ENCODE results near the gene MAG.

MAG gene

GRCh38 chr19:35265900-35266519 lies 26.0 kb upstream of the MAG start:
- no peak for DNase-seq

DNA sequence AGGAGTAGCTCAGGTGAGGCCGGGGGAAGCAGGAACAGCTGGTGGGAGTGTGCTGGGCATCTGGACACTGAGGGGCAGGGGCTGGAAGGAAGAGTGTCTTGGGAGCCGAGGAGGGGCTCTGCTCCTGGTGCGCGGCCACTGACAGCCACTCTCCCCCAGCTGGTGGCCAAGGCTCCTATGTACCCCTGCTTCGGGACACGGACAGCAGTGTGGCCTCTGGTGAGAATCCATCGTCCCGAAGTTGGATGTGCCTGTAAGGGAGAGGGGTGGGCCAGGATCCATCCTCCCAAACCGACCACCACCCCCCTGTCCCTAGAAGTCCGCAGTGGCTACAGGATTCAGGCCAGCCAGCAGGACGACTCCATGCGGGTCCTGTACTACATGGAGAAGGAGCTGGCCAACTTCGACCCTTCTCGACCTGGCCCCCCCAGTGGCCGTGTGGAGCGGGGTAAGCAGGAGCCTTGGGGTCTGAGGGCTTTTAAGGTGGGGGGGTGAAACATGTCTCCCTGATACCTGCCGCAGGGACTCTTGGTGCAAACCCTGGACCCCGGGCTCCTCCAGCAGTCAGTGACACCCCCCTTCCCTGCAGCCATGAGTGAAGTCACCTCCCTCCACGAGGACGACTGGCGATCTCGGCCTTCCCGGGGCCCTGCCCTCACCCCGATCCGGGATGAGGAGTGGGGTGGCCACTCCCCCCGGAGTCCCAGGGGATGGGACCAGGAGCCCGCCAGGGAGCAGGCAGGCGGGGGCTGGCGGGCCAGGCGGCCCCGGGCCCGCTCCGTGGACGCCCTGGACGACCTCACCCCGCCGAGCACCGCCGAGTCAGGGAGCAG lies 25.2 kb upstream of the MAG start:
- DNase-seq, result peak; percentile 26

- DNase-seq, result peak; percentile 26
These were observed 24.6 kb upstream of the MAG start for GRCh38 chr19:35267353-35267817.

DNA sequence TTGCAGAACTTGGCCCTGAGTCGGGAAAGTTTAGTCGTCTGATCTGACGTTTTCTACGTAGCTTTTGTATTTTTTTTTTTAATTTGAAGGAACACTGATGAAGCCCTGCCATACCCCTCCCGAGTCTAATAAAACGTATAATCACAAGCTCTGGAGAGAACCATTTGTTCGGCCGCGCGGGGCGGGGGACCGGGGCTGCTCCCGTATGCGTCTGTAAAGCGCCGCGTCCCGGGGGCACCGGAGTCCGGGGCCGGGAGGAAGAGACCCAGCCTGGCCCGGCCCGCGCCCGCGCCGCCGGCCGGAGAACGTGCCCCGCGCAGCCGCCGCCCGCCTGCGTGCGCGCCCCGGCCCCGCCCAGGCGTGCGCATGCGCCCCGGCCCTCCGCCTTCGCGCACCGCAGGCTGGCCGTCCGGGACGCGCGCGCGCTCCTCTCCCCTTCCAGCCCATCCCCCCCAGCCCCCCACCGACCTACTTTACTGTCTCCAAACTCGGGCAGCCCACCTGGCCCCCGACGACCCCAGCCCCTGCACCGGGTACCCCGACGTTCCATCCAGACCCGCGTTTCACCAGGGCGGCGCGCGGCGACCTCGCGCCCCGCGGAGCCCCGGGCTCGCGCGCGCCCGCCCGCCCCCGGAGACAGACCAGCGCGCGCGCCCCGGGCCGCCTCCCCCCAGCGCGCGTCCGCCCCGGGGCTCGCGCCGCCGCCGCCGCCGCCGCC lies 24.0 kb upstream of the MAG start:
- peak; percentile 56 for DNase-seq

- DNase-seq, result peak; percentile 55
These were observed 23.2 kb upstream of the MAG start, which contains the start of gene USF2 for GRCh38 chr19:35268536-35269437. Gene USF2, plus strand, starts transcription at chr19:35268962. Its CDS starts 140 bp downstream, at chr19:35269102.

DNA sequence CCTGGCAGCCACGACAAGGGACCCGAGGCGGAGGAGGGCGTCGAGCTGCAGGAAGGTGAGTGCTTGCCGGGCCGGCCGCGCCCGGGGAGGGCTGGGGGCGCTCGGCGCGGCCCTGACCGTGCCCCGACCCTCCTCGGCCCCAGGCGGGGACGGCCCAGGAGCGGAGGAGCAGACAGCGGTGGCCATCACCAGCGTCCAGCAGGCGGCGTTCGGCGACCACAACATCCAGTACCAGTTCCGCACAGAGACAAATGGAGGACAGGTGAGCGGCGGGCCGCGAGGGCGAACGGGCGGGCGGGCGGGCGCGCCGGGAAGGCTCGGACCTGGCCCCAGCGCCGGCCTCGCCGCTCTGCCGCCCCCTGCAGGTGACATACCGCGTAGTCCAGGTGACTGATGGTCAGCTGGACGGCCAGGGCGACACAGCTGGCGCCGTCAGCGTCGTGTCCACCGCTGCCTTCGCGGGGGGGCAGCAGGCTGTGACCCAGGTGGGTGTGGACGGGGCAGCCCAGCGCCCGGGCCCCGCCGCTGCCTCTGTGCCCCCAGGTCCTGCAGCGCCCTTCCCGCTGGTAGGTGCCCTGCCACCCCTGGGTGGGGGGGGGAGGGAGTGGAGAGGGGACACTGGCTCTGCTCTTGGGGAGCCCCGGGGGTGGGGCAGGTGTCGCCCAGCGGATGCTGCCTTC lies 22.4 kb upstream of the MAG start:
- DNase-seq, result peak; percentile 74

GRCh38 chr19:35270381-35270811 lies 21.6 kb upstream of the MAG start:
- no peak for DNase-seq

DNA sequence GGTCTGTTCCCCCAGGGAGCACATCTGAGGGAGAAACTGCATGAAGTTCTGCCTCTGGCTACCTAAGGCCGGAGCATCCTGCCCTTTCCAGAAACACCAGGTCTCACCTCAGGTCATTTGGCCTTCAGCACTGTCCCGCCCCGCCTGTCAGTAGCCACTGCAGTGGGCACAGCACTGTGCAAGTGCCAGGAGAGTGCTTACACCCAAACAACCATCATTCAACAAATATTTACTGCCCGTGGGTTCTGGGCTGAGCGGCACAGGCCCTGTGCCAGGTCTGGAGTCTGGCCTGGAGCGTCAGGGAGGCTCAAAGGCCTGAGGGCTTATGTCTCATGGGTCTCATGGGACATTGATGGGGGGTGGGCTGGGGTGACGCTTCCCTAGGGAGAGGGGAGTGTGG lies 20.4 kb upstream of the MAG start:
- no peak for DNase-seq

GRCh38 chr19:35272122-35272719 lies 19.7 kb upstream of the MAG start:
- DNase-seq, result no peak

DNA sequence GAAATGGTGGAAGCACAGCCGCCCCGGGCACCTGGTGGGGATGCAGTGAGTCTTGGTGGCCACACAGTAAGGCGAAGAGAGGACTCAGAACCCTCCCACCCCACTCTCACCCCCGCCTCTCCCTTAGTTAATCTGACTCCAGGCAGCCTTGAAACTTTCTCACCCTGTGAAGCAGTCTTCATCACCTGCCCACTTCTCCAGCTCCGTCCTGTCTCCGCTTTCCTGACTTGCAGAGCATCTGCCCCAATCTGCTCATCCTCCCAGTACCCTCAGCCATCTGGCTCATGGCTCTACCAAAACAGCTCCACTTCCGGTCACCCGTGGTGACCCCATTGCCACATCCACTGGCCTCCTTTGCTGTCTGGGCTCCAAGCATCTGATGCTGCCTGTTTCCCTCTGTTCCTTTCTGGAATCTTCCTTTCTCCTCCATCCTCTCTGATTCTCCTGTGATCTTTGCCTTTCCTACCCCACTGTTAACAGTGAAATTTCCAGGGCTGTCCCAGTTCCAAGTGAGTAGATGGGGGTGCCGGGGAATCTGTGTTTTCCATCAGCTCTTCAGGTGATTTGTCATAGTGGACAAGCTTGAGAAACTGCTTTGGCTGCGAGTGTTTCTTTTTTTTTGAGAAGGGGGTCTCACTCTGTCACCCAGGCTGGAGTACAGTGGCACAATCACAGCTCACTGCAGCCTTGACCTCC lies 18.9 kb upstream of the MAG start:
- no peak for DNase-seq

DNA sequence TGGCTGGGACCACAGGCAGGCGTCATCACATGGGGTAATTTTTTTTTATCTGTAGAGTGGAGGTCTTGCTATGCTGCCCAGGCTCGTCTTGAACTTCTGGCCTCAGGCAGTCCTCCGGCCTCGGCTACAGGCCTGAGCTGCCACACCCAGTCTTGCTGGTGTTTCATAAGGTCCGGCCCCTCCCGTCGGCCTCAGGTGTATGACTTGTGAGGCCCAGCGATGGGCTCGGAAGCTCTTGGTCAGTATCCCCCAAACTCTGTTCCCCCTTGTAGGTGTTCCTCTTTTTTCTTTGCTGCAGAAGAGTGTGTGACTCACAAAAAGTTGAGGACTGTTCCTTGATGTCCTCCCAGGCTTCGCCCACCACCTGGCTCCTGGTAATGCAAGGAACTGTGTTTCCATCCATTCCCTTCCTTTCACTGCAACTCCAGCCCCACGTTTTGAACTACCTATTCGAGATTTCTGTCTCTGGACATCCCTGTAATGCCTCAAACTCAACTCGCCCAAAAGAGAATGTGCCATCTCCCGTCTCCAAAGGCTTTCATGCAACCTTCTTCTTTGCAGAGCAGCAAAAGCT lies 18.2 kb upstream of the MAG start:
- DNase-seq, result no peak

DNA sequence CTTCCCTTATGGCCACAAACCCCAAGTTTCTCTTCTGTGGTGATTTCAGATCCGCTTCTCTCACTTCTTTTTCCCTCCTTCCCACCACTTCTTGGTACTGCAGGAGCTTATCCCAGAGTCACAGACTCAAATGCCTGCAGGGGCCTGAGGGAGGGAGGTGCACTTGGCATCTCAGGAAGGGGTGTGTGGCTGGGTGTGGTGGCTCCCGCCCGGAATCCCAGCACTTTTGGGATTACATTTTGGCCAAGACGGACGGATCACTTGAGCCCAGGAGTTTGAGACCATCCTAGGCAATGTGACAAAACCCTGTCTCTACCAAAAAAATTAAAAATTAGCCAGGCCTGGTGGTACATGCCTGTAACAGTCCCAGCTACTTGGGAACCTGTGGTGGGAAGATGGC lies 17.6 kb upstream of the MAG start:
- no peak for DNase-seq

DNA sequence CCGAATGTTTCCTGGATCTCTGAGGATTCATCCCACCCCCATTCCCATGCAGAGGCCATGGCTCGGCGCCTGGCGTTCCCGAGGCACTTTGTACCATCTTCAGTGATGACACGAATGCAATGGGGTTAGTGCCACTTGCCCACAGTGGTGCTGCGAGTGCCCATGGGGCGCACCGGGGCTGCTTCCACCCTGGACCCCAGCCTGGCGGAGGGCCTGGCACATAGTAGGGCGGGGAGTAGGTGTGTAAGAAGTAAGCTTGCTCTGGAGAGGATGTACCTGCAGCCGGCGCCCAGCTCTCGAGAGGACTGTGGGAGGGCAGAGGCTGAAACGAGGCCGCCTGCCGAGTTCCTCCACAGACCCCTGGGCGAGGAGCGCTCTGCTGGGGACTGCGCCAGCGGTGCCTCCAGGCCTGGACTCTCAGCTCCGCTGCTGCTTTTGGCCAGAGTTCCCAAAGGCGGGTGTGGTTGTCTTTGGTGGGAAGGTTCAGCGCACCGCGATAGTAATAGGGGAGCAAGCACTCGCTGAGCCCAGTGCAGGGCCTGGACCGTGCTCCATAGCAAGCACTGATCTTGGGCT lies 15.2 kb upstream of the MAG start:
- DNase-seq, result no peak

DNA sequence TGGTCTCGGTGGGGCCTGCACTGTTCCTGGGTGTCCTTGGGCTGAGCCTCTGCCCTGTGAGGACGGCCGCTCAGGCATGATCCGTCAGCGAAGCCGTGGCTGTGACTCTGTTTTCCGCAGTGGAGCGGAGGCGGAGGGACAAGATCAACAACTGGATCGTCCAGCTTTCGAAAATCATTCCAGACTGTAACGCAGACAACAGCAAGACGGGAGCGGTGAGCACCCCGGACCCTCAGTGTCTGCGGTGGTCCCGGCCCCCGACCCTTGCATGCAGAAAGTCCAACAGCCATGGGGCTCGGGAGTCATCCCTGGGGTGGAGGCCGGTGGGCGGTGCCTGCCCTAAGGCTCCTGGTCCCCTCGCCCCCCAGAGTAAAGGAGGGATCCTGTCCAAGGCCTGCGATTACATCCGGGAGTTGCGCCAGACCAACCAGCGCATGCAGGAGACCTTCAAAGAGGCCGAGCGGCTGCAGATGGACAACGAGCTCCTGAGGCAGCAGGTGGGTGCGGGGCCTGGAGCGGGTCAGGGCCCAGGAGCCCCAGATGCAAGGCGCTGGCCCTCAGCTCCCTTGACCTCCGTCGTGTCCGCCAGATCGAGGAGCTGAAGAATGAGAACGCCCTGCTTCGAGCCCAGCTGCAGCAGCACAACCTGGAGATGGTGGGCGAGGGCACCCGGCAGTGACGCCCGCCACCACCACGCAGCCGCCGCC lies 13.2 kb upstream of the MAG start:
- DNase-seq, result no peak

DNA sequence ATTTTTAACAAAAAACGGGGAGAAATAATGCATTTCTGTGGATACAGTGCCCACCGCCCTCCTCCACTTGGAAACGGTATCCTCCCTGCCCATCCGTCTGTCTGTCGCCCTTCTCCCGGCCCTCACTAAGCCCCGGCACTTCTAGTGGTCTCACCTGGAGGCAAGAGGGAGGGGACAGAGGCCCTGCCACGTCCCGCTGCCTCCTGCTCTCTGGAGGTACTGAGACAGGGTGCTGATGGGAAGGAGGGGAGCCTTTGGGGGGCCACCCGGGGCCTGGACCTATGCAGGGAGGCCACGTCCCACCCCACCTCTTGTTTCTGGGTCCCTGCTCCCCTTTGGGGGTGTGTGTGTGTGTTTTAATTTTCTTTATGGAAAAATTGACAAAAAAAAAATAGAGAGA lies 12.6 kb upstream of the MAG start:
- DNase-seq, result no peak

GRCh38 chr19:35279985-35280821 lies 11.8 kb upstream of the MAG start:
- DNase-seq, result no peak

DNA sequence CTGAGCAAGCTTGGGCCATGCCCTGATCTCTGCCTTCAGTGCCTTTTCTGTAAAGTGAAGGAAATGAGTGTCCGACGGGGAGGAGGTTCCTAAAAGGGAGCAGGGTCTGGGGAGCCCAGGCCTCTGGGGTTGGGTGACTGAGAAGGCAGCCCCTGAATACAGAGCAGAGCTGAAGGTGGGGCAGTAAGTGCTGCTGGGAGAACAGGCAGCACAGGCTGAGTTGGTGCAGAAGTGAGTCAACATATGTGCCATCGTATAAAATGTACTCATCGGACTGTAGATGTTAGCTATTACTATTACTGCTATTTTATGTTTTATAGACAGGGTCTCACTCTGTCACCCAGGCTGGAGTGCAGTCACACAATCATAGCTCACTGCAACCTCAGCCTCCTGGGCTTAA lies 10.7 kb upstream of the MAG start:
- DNase-seq, result no peak

All from stimulated activated naive CD4-positive, alpha-beta T cell treated with Interleukin-2 at 50 U/mL for 16 hours (primary cell).